ENCODE data around the gene GLRX2.
"Not testable (repeated sequence)": the region's sequence is repeated elsewhere in the genome, so short reads cannot be mapped to it uniquely, and the experiment has no call there.

Gene GLRX2

GRCh38 chr1:193104907-193105820 is at the start of gene GLRX2:
TSS of gene GLRX2 (minus strand) at chr1:193105414. CDS start at chr1:193105382, 32 bp downstream.
- DNase-seq (ENCODE audit: low read depth): peak; percentile 81

- no peak for DNase-seq (ENCODE audit: low read depth)
Observed at GRCh38 chr1:193144999-193145398, 39.8 kb upstream of the GLRX2 start.

- no peak for DNase-seq (ENCODE audit: low read depth)
Observed at GRCh38 chr1:193144361-193144938, 39.2 kb upstream of the GLRX2 start.

GRCh38 chr1:193143285-193143684 is 38.1 kb upstream of the GLRX2 start:
- DNase-seq (ENCODE audit: low read depth): no peak

- DNase-seq (ENCODE audit: low read depth): no peak
Observed at GRCh38 chr1:193142409-193142808, 37.2 kb upstream of the GLRX2 start.

GRCh38 chr1:193141804-193142203 is 36.6 kb upstream of the GLRX2 start:
- DNase-seq (ENCODE audit: low read depth): no peak

GRCh38 chr1:193140254-193140653 is 35.0 kb upstream of the GLRX2 start:
- no peak for DNase-seq (ENCODE audit: low read depth)

- DNase-seq (ENCODE audit: low read depth): no peak
Observed at GRCh38 chr1:193131266-193131860, 26.1 kb upstream of the GLRX2 start.

GRCh38 chr1:193125369-193125768 is 20.2 kb upstream of the GLRX2 start:
- no peak for DNase-seq (ENCODE audit: low read depth)

GRCh38 chr1:193123751-193124150 is 18.5 kb upstream of the GLRX2 start:
- no peak for DNase-seq (ENCODE audit: low read depth)

GRCh38 chr1:193121616-193122593 is 16.7 kb upstream of the GLRX2 start, which contains the start of gene CDC73:
TSS of gene CDC73 (plus strand) at chr1:193122031. CDS start at chr1:193122201, 170 bp downstream.
- peak; percentile 90 for DNase-seq (ENCODE audit: low read depth)

GRCh38 chr1:193120604-193121166 is 15.5 kb upstream of the GLRX2 start:
- no peak for DNase-seq (ENCODE audit: low read depth)

- DNase-seq (ENCODE audit: low read depth): no peak
Observed at GRCh38 chr1:193118803-193119730, 13.9 kb upstream of the GLRX2 start.

GRCh38 chr1:193118194-193118593 is 13.0 kb upstream of the GLRX2 start:
- no peak for DNase-seq (ENCODE audit: low read depth)

GRCh38 chr1:193117167-193117566 is 12.0 kb upstream of the GLRX2 start:
- DNase-seq (ENCODE audit: low read depth): not testable (repeated sequence)

- peak; percentile 96 for DNase-seq (ENCODE audit: low read depth)
Observed at GRCh38 chr1:193115629-193116227, 10.5 kb upstream of the GLRX2 start.

- no peak for DNase-seq (ENCODE audit: low read depth)
Observed at GRCh38 chr1:193114485-193115095, 9.4 kb upstream of the GLRX2 start.

GRCh38 chr1:193113992-193114332 is 8.7 kb upstream of the GLRX2 start:
- no peak for DNase-seq (ENCODE audit: low read depth)

GRCh38 chr1:193113258-193113991 is 8.2 kb upstream of the GLRX2 start:
- no peak for DNase-seq (ENCODE audit: low read depth)

Data from stromal cell of bone marrow (primary cell).